Right cardiac atrium (tissue), 5 donors: Measurements from ENCODE around the gene CYTH1. TPM values are rescaled to one million over a fixed set of nuclear protein-coding genes. Genes with fewer than 3 reads are reported as not detected.

Experiments
- ATAC-seq, 2 donors: fragments of 200-7000 bp; cut with Tn5 transposase; one replicate each; pipeline versions ENCODE4 v1.8.0 to v1.9.1; 2020; ENCODE audit warnings: moderate library complexity in 2 of 2, mild to moderate bottlenecking in 1 of 2
- DNase-seq, 3 donors: peaks; one replicate each; pipeline ENCODE4 v3.0.0-alpha.2; 2020
- H3K27ac ChIP-seq: one replicate; pipeline ENCODE4 v1.5.1; 2013; ENCODE audit warnings: mild to moderate bottlenecking, low read length, control low read depth, moderate library complexity
- H3K27me3 ChIP-seq: one replicate; pipeline ENCODE4 v1.6.1; 2013; ENCODE audit not compliant: control insufficient read depth, insufficient read depth
- H3K4me1 ChIP-seq: one replicate; pipeline ENCODE4 v1.6.1; 2013; ENCODE audit warnings: low read length; ENCODE audit not compliant: control insufficient read depth, insufficient read depth
- H3K4me3 ChIP-seq: one replicate; pipeline ENCODE4 v1.5.1; 2013; ENCODE audit warnings: low read length, control low read depth
- H3K9me3 ChIP-seq: one replicate; pipeline ENCODE4 v1.6.1; 2013; ENCODE audit warnings: low read length; ENCODE audit not compliant: control insufficient read depth
- WGBS: extraction: QIAGEN DNeasy Blood & Tissue Kit; methylation state at CpG from one replicate; pipeline ENCODE4 v1.1.7; 2013; 5-methylcytosine and 5-hydroxymethylcytosine counted together
- intact Hi-C, 4 donors: fragments of 100-400 bp; cut with DNase I; formaldehyde crosslinking; loops; one replicate each; pipeline versions ENCODE4 v1.11.0 to v1.14.0; 2022 to 2023
- polyA plus RNA-seq: library from polyadenylated mRNA; stranded (reverse); fragments of 200-250 nt; gene quantifications from one replicate; pipeline ENCODE4 v1.2.3, GENCODE V29; 2013
- total RNA-seq, 4 donors: library from RNA; stranded (reverse); fragmentation: NEBNext Ultra II Directional; extraction: Animal tissue kit (Norgen Biotek cat#: 25700); gene quantifications; one replicate each; pipeline ENCODE4 v1.2.1, GENCODE V29; 2021
- donor health status: healthy with polysubstance abuse.
- donor health status: DM: no; HTN: yes; CAD: no.
- donor health status: DM: no; HTN: no; CAD: no.
- donor health status: DM: no; HTN: yes; CAD: no; lungs with severe emphysema.
- donor health status: DM: yes; HTN: yes; CAD: no.

CYTH1 gene
- total and polyA plus RNA-seq, 5 donors, result 22.5 to 39.1 (median 36.0) TPM

GRCh38 chr17:78723001-78723796 lies 58.9 kb downstream of the CYTH1 start:
- intact Hi-C loops, result no loop called here
- WGBS, result 16% methylated on average over 25 of the region's 25 CpGs
- Histone ChIP-seq H3K27ac (peak overlapping the region; percentile 36), H3K9me3 (no peaks in the 10 kb centered on the region), H3K27me3 (no peaks in the 10 kb centered on the region), H3K4me3 (peak overlapping the region; percentile 43), H3K4me1 (peaks cover 29% of the 10 kb centered on the region)
- ATAC-seq (peak; percentile 64 to 80), DNase-seq (peak; percentile 63 to 86 (median 81))

- no peaks in the 10 kb centered on the region for H3K27me3 ChIP-seq
- peak overlapping the region; percentile 5 for H3K27ac ChIP-seq
- 35% methylated on average over 7 of the region's 7 CpGs for WGBS
- intact Hi-C loops, result no loop called here
- DNase-seq, result peak in 2 of 3 donors; percentile 66 to 73
- peaks cover 29% of the 10 kb centered on the region for H3K4me1 ChIP-seq
- no peaks in the 10 kb centered on the region for H3K9me3 ChIP-seq
- peak in 1 of 2 donors; percentile 3 for ATAC-seq
- no peak overlapping the region for H3K4me3 ChIP-seq
These were observed 59.8 kb downstream of the CYTH1 start for GRCh38 chr17:78722246-78722761.

- no peak for ATAC-seq
- H3K27me3 ChIP-seq, result no peaks in the 10 kb centered on the region
- no peak overlapping the region for H3K27ac ChIP-seq
- no peak overlapping the region for H3K4me3 ChIP-seq
- no peaks in the 10 kb centered on the region for H3K9me3 ChIP-seq
- no peak for DNase-seq
- peaks cover 34% of the 10 kb centered on the region for H3K4me1 ChIP-seq
- intact Hi-C loops, result loop anchor here in 1 of 4 donors (10.0 kb wide), 1 partner anchor 65 kb away; the partner anchor contains the start of gene CYTH1
- 70% methylated on average over 4 of the region's 4 CpGs for WGBS
These were observed 62.3 kb downstream of the CYTH1 start for GRCh38 chr17:78719630-78720298.

GRCh38 chr17:78718575-78719208 lies 63.4 kb downstream of the CYTH1 start:
- WGBS, result 83% methylated on average over 8 of the region's 8 CpGs
- no peaks in the 10 kb centered on the region for H3K27me3 ChIP-seq
- ATAC-seq (no peak), DNase-seq (no peak)
- no peaks in the 10 kb centered on the region for H3K9me3 ChIP-seq
- H3K4me3 ChIP-seq, result no peak overlapping the region
- H3K27ac ChIP-seq, result no peak overlapping the region
- peaks cover 27% of the 10 kb centered on the region for H3K4me1 ChIP-seq
- intact Hi-C loops, result loop anchor here in 1 of 4 donors (10.0 kb wide), 1 partner anchor 66 kb away; the partner anchor contains the start of gene CYTH1

- 10% methylated on average over 14 of the region's 14 CpGs for WGBS
- intact Hi-C loops, result loop anchor here in 1 of 4 donors (10.0 kb wide), 1 partner anchor 67 kb away; the partner anchor contains the start of gene CYTH1
- H3K27me3 ChIP-seq, result no peaks in the 10 kb centered on the region
- DNase-seq (peak in 1 of 3 donors; percentile 64), ATAC-seq (peak; percentile 75 to 78)
- H3K27ac ChIP-seq, result peak overlapping the region; percentile 46
- H3K4me3 ChIP-seq, result peak overlapping the region; percentile 37
- H3K9me3 ChIP-seq, result no peaks in the 10 kb centered on the region
- H3K4me1 ChIP-seq, result peaks cover 19% of the 10 kb centered on the region
These were observed 64.6 kb downstream of the CYTH1 start for GRCh38 chr17:78717431-78717980.

GRCh38 chr17:78716814-78717393 lies 65.2 kb downstream of the CYTH1 start:
- H3K27me3 ChIP-seq, result no peaks in the 10 kb centered on the region
- H3K9me3 ChIP-seq, result no peaks in the 10 kb centered on the region
- DNase-seq (peak; percentile 73 to 89 (median 88)), ATAC-seq (peak; percentile 84 to 87)
- H3K27ac ChIP-seq, result peak overlapping the region; percentile 70
- peak overlapping the region; percentile 37 for H3K4me3 ChIP-seq
- intact Hi-C loops, result loop anchor here in 1 of 4 donors (10.0 kb wide), 1 partner anchor 68 kb away; the partner anchor contains the start of gene CYTH1
- peaks cover 14% of the 10 kb centered on the region for H3K4me1 ChIP-seq
- WGBS, result 11% methylated on average over 19 of the region's 19 CpGs

GRCh38 chr17:78716292-78716691 lies 65.8 kb downstream of the CYTH1 start:
- Histone ChIP-seq H3K4me1 (peaks cover 14% of the 10 kb centered on the region), H3K27me3 (no peaks in the 10 kb centered on the region), H3K9me3 (no peaks in the 10 kb centered on the region), H3K4me3 (peak overlapping the region; percentile 37), H3K27ac (no peak overlapping the region)
- DNase-seq, result no peak
- ATAC-seq, result no peak
- intact Hi-C loops, result loop anchor here in 1 of 4 donors (10.0 kb wide), 1 partner anchor 69 kb away; the partner anchor contains the start of gene CYTH1
- WGBS, result 23% methylated on average over 1 of the region's 1 CpG

- DNase-seq (no peak), ATAC-seq (no peak)
- H3K27ac ChIP-seq, result no peak overlapping the region
- no peaks in the 10 kb centered on the region for H3K27me3 ChIP-seq
- H3K4me1 ChIP-seq, result peaks cover 14% of the 10 kb centered on the region
- no peaks in the 10 kb centered on the region for H3K9me3 ChIP-seq
- intact Hi-C loops, result loop anchor here in 1 of 4 donors (10.0 kb wide), 1 partner anchor 69 kb away; the partner anchor contains the start of gene CYTH1
- WGBS, result 45% methylated on average over 1 of the region's 1 CpG
- H3K4me3 ChIP-seq, result no peak overlapping the region
These were observed 66.2 kb downstream of the CYTH1 start for GRCh38 chr17:78715876-78716275.

- H3K4me3 ChIP-seq, result no peak overlapping the region
- H3K27ac ChIP-seq, result peak overlapping the region; percentile 42
- DNase-seq (no peak), ATAC-seq (no peak)
- H3K9me3 ChIP-seq, result no peaks in the 10 kb centered on the region
- H3K4me1 ChIP-seq, result peaks cover 16% of the 10 kb centered on the region
- 65% methylated on average over 14 of the region's 14 CpGs for WGBS
- intact Hi-C loops, result loop anchor here in 1 of 4 donors (10.0 kb wide), 1 partner anchor 70 kb away; the partner anchor contains the start of gene CYTH1
- no peaks in the 10 kb centered on the region for H3K27me3 ChIP-seq
These were observed 66.9 kb downstream of the CYTH1 start for GRCh38 chr17:78715000-78715771.
